Stimulated activated CD4-positive, alpha-beta T cell treated with anti-CD3 and anti-CD28 coated beads, Interleukin-12 subunit alpha, Interleukin-12 subunit beta, amount 100 ng/mL, for 24 hours (primary cell): ENCODE results near the gene MDM4.

Experiments used
- DNase-seq, 2 experiments: peaks; one replicate each; pipeline ENCODE4 v3.0.0-alpha.2; 2020; ENCODE audit warnings: low read depth in 2 of 2

MDM4 gene

DNA sequence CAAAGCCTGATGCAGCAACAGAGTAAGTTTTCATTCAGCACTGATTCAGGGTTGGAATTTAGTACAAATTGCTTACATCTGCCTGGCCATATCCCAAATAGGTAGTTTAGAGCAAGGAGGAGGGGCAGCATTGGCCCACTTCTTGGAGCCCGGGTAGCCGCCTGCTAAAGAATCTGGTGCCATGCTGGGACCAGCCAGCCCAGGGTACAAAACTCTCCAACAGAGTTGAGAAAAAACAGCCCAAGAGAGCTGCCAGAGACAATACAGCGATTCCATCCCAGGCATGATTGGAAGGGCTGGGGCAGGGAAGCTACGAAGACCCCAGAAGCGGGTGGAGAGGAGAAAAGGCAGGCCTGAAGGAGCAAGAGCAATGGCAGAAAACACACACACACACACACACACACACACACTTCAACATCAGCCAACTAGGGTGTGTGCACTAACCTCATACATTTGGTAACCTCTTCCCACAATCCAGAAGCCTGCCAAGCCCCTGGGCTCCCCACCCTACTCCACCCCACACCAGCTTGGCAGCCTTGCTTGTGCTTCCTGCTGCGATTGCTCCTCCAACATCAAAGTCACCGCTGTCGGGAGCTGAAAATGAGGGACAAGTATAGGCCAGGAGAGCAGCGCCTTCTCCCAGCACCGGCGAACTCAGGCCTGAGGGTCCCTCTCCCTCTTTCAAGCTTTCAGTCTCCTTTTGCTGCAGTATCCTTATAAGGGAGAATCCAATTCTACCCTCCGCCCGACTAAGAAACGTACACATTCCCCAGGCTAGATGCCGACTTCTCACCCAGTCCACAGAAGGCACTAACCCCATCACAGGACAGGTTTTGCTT, 22.8 kb upstream of the MDM4 start:
- no peak for DNase-seq

DNA sequence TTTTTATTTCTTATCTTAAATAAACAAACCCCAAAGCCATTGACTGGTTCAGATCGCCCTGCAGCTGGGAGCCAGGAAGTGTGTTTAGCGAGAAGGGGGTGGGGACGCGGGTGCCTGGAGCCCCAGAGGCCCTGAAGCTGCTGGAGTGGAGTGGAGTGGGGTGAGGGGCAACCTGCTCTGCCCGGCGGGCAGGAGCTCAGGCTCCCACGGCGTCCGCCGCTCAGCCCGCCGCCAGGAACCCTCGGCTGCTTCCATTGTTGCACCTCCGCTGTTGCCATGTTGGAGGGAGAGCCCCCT, 22.3 kb upstream of the MDM4 start:
- peak in 1 of 2 experiments; percentile 41 for DNase-seq

DNA sequence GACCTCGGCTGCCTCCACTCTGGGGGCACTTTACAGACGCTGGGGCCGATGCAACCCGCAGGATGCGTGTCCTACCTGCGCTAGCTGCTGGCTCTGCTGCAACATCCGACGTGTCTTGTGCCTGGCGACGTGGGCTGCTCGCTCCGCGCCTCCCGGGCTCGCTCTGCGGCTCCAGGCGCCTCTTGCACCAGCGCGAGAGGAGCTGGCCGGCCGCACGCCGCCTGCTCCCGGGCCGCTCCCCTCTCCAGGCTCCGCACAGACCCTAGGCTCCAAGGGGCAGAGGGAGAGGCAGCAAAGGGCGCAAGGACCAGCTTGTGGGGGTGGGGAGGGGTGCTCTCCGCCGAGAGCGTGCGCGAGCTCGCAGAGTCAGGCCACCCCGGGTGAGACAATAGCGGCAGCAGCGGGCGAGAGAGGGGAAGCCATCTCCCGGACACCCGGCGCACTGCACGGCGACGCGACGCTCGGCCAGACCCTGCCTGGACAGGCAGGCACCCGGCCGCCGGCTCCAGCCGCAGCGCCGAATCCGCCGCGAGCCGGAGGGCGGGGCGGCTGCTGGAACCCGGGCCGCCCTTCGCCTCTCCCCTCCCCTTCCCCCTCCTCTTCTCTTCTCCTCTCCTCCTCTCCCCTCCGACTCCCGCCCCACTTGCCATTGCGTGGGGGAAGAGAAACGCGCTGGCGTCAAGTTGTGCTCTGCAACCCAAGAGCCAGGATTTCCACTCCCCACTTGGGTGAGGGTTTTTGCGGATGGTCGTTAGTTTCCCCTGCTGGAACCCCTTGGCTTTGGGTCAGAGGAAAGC, 21.7 kb upstream of the MDM4 start, which contains the start of gene PIK3C2B:
PIK3C2B (minus strand) TSS at position 525 of the 797 bp plus-strand sequence. CDS start 25,003 bp downstream, outside the sequence.
- DNase-seq, result peak; percentile 44 to 64

DNA sequence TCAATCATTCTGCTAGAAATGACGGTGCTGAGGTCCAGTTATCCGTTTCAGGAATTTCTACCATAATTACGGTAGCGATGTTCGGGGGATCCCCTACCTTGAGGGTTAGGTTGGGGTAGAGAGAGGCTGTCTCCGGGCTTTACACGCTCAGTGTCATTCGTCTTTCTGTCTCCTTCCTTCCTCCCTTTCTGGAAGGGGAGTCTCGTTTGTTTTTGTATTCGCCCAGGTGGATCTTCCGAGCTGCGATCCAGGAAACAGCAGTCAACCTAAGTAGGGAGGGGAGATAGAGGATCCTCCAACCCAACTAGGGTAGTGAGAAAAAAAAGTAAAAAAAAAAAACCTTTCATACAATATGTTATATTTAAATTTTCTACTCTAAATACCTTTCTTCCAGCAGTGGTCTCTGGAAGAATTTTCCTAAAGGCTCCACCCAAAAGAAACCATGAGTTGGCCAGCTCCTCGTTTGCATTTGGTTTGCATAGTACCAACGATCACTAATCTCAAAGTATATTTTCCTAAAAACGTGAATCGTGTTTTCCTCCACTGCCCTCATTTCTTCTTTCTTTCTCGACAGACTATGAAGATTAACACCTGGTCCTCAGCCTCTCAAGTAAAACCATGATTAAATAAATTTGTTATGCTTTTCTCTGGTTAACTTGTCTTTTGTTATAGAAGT, 21.0 kb upstream of the MDM4 start:
- no peak for DNase-seq

DNA sequence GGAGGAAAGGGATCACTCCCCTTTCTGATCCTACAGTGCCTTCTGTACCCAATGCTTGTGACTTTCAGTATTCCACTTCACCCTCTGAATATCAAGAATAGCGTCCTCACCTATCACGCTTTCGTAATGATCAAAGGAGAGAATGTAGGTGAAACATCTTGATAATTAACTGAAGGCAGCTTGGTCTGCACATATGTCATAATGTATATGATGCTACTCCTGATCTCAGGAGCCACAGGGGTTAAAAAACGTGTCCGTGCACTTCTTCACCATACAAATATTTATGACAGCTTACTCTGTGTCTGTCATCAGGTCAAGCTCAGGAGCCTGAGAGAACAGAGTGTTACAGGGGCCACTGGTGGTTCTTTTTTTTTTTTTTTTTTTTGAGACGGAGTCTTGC, 20.4 kb upstream of the MDM4 start:
- no peak for DNase-seq

DNA sequence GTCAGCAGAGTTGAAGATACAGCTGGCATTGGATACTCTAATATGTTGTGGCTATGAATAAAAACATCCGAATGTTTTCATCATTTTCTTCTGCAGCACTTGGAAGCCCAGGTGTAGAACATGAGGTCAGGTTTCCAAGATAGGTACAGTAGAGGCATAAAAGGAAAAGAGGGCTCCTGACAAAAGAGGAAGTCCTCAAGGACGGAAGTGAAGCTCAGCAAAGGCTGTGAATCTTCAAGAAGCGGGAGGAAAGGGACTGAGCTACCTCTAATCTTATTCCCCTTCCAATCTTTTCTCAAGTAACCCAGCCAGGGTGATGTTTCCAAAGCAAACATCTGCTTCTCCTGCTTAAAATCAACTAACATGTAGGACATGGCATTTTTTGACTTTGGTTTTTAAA, 17.2 kb upstream of the MDM4 start:
- DNase-seq, result no peak

DNA sequence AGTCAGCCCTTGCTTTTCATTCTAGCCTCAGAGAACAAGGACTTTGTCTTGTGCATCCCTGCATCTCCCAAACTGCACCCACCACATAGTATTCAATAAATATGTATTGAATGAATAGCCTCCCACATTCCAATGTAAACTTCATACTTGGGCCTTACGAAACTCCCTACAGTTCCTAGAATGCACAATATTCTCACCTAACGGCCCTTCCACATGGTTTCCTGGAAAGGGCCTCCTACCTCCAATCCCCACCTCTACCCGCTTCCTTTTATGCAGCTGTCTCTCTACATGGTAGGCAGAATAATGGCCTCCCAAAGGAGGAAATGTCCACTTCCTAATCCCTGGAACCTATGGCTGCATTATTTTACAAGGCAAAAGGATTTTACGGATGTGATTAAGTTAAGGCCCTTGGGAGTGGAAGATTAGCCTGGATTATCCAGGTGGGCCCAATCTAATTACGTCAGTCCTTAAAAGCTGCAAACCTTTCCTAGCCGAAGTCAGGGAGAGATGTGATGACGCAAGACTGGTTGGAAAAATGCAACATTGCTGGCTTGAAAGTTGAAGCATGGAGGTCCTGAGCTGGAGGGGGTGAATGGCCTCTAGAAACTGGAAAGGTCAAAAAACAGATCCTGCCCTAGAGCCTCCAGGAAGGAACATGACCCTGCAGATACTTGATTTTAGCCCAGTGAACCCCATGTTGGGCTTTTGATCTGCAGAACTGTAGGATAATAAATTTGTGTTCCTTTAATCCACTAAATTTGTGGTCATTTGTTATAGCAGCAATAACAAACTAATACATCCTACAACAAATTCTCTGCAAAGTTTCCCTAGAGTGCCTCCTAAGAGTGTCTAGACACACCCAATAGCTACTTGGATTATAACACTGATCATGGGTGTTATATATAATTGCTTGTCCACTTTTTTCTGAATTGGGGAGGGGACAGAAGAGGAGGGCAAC, 16.4 kb upstream of the MDM4 start:
- no peak for DNase-seq

DNA sequence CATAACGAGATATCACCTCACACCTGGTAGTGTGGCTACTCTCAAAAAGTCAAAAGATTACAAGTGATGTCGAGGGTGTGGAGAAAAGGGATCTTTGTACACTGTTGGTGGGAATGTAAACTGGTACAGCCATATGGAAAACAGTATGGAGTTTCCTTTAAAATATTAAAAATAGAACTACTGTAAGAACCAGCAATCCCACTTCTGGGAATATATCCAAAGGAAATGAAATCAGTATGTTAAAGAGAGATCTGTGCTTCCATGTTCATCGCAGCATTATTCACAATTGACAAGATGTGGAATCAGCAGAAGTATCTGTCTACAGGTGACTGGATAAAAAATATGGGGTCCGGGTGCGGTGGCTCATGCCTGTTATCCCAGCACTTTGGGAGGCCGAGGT, 14.0 kb upstream of the MDM4 start:
- no peak for DNase-seq

DNA sequence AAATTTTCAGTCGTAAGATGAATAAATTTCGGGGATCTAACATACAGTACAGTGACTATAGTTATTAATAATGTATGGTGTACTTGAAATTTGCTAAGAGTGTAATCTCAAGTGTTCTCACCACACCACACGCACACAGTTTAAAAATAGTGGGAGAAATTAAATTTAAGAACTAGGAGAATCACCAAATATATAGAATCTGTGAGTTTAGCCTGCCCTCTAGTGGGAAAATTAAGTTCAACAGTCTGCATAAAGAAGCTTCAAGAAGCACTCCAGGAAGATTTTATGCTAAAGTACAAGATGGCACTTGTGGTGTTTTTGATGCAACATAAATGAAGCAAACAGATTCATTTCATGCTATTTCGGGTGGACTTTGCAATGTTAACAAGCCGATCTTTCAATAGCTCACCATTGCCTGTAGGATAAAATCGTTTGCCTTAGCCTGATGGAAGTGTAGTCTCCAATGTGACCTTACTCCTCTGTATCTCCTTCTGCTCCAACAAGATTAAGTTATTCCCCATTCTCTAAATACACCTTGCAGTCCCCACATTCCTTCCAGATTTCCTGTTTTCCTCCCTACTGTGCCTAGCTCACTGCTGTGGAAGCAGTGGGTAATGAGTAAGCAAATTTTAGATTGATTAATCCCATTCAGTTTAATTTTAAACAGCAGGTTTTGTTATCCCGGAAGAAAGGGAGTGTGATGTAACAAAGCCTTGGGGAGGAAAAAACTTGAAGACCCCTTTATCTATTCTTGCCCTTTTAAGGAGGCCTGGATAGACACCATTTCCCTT, 12.9 kb upstream of the MDM4 start:
- DNase-seq, result no peak

DNA sequence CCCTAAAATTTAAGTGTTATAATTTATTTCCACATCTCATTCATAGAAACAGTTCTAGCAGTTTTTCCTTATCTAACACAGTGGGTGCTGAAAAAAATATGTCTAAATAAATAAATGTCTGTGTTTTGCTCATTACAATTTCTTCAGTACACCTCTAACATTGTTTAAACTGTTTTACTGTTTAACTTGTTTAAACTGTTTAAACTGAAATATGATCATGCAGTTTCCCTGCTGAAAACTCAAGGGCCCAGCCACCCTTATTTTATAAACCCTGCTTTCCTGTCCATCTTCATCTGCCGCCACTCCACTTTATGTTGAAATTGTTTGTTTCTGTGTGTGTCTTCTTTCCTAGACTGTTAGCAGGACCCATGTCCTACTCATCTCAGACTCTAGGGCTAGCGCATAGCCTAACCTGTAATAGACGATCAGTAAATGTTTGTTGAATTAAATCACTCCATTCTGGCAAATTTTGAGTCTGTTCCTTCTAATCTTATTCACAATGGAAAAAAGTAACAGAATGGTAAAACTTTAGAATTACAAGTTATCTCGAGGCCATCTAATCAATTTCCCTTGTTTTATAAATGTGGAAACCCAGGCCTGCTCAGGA, 12.2 kb upstream of the MDM4 start:
- no peak for DNase-seq

DNA sequence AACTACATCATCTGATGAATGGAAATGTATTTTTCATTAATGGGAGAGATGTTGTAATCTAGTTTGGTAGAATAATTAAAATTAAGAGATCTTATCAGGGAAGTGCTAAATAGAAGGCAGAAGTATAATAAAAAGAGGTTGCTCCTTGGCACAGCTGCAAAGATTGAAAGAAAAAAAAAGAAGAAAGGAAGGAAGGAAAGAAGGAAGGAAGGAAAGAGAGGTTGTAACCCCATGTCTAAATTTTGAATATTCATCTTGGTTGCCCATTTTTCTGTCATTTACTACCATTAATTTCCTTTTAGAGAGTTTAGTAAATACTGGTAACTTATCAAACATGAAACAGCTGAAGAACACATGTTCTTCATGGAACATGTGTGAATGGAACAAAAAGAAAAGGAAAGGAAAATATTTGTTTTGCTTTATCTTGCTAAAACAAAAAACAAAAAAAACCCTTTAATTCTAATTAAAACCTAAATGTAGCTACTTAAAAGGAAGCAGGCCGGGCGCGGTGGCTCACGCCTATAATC, 10.5 kb upstream of the MDM4 start:
- no peak for DNase-seq

DNA sequence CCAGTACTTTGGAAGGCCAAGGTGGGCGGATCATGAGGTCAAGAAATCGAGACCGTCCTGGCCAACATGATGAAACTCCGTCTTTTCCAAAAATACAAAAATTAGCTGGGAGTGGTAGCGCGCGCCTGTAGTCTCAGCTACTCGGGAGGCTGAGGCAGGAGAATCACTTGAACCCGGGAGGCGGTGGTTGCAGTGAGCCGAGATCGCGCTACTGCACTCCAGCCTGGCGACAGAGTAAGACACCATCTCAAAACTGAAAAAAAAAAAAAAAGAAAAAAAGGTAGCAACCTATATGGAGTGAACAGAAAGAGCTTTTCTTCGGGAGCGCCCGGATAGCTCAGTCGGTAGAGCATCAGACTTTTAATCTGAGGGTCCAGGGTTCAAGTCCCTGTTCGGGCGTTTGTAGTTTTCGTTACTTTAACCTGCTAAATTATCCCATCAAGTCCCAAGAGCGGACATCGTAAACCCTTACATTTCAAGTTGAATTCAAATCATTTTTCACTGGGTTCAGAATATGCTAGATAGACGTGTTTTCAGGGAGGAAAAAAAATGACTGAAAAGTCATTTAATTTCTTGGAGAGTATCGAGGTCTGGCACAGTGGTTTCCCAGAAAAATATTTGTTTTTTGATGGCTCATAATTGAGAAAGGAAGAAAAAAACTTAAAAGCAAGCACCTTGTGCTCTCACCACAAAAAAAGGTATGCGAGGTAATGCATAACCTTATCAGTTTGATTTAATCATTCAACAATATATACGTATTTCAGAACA, 9.8 kb upstream of the MDM4 start:
- peak; percentile 45 to 72 for DNase-seq

DNA sequence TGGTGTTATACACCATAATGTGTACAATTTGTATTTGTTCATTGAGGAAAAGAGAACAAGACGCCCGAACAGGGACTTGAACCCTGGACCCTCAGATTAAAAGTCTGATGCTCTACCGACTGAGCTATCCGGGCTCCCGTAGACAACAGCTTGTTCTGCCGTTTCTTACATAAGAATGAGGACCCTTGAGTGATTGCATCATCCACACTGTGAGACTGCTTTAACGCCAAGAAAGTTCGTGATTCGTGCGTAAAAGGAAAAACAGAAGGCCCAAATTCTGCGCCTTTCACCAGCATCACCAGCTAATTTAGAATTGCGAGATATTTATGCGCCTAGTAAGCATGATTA, 9.3 kb upstream of the MDM4 start:
- peak; percentile 83 to 91 for DNase-seq

DNA sequence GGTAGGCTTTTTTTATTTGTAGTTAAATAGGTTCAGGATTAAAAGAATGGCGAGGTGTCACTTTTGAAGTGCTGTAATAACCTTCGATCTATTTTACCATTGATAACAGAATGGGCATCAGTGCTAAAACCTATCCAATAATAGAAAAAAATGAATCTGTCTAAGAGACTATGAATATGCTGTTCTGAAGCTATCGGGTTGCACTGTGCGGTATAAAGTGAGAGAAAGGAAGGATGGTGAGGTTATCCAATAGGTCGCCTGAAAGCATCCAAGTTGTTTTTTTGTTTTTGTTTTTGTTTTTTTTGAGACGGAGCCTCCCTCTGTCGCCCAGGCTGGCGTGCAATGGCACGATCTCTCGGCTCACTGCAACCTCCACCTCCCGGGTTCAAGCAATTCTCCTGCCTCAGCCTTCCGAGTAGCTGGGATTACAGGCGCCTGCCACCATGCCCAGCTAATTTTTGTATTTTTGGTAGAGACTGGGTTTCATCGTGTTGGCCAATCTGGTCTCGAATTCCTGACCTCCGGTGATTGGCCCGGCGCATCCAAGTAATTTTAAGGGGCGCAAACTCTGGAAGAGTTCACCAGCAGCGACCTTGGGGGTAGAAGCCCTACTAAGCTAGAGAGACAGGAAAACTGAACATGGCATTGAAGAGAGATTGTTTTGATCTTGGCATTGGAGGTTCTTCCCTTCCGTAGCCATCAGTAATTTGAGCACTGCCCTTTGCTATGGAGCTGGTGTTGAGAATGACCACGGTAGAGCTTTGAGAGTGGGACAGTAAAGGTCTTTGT, 8.7 kb upstream of the MDM4 start:
- DNase-seq, result peak in 1 of 2 experiments; percentile 20

DNA sequence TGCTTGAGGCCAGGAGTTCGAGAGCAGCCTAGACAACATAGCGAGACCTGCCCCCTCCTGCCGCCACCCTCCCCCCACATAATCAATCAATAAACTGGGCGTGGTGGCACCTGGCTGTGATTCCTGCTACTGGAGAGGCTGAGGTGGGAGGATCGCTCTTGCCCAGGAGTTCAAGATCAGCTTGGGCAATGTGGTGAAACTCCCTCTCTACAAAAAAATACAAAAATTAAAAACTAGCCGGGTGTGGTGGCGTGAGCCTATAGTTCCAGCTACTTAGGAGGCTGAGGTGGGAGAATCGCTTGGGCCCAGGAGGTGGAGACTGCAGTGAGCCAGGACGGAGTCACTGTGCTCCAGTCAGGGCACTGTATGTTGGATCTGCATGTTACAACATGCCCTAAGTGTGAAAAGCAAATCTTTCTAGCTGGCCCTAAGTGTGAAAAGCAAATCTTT, 7.0 kb upstream of the MDM4 start:
- no peak for DNase-seq

DNA sequence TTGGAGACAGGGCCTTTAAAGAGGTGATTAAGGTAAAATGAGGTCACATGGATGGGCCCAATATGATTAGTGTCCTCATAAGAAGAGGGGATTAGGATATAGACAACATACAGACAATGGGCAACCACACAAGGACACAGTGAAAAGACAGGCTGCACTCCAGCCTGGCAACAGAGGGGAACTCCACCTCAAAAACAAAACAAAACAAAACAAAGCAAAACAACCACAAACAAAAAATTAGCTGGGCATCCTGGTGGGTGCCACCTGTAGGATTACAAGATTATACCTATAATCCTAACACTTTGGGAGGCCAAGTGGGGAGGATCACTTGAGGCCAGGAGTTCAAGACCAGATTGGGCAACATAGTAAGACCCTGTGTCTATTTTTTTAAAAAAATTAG, 4.8 kb upstream of the MDM4 start:
- no peak for DNase-seq

DNA sequence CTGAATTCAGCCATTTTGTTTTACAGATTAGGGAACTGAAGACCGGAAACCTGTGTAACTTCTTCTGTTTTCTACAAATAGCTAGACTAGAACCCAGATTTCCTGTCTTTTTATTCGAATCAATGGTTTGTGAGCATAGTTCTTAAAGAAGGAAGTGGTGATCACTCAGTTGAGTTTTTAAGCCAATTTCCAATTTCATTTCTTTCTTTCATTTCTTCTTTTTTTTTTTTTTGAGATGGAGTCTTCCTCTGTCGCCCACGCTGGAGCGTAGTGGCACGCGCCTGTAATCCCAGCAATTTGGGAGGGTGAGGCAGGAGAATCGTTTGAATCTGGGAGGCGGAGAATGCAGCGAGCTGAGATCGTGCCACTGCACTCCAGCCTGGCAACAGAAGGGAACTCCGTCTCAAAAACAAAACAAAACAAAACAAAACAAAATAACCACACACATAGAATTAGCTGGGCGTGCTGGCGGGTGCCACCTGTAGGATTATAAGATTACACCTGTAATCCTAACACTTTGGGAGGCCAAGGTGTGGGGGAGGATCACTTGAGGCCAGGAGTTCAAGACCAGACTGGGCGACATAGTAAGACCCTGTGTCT, 3.0 kb upstream of the MDM4 start:
- DNase-seq, result peak in 1 of 2 experiments; percentile 17

DNA sequence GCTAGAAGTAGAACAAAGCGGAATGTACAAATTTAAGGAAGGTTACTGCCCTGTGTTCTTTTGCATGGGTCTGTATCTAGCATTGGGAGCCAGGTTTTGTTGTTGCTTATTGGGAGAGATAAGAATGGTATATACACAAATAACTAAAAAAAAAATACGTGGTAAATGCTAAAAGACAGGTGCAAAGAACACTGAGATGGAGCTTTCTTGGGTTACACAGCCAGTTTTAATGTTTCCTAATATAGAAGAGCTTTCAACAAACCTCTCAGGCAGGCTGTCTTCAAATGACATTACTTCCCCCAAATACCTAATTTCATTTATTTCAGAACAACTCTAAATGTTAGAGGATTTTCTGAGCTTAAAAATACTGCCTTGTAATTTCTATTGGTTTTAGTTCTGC, 1.4 kb upstream of the MDM4 start:
- DNase-seq, result no peak
